Heart left ventricle (tissue), 16 donors: ENCODE data around the gene COL2A1. TPM values are rescaled to one million over a fixed set of nuclear protein-coding genes. Genes with fewer than 3 reads are reported as not detected.

Source experiments
- ATAC-seq, 4 donors: fragments of 200-7000 bp; cut with Tn5 transposase; one replicate each; pipeline ENCODE4 v1.9.1; 2020 to 2022; ENCODE audit warnings: moderate library complexity in 4 of 4, mild to moderate bottlenecking in 3 of 4, moderate number of reproducible peaks in 1 of 4
- DNase-seq, 5 donors: peaks; one replicate each; pipeline ENCODE4 v3.0.0-alpha.2; 2020
- H3K27ac ChIP-seq, 12 donors: fragments of 200-600 bp; sonication (generic) in 4 of 12; one replicate each; pipeline versions ENCODE4 v1.5.0 to v1.8.0; 2016 to 2022; ENCODE audit warnings: mild to moderate bottlenecking in 2 of 12
- H3K27me3 ChIP-seq, 9 donors: fragments of 200-600 bp; sonication (generic) in 2 of 9; one replicate each; pipeline versions ENCODE4 v1.5.1 to v1.8.0; 2016 to 2022; ENCODE audit warnings: mild to moderate bottlenecking in 3 of 9
- H3K36me3 ChIP-seq, 9 donors: fragments of 200-600 bp; sonication (generic) in 2 of 9; one replicate each; pipeline versions ENCODE4 v1.5.0 to v1.8.0; 2018 to 2022; ENCODE audit warnings: mild to moderate bottlenecking in 2 of 9
- H3K4me1 ChIP-seq, 12 donors: fragments of 200-600 bp; sonication (generic) in 4 of 12; one replicate each; pipeline versions ENCODE4 v1.5.0 to v1.8.0; 2016 to 2022; ENCODE audit warnings: mild to moderate bottlenecking in 3 of 12
- H3K4me3 ChIP-seq, 12 donors: fragments of 200-600 bp; sonication (generic) in 4 of 12; one replicate each; pipeline versions ENCODE4 v1.5.0 to v1.8.0; 2017 to 2022; ENCODE audit warnings: mild to moderate bottlenecking in 9 of 12, moderate library complexity in 4 of 12
- H3K9me3 ChIP-seq, 12 donors: fragments of 200-600 bp; sonication (generic) in 4 of 12; one replicate each; pipeline versions ENCODE4 v1.5.0 to v1.8.0; 2016 to 2022; ENCODE audit warnings: mild to moderate bottlenecking in 1 of 12
- POLR2A ChIP-seq, 2 donors: fragments of 450-650 bp; IDR thresholded peaks; one replicate each; pipeline ENCODE4 v1.6.1; 2017; ENCODE audit warnings: antibody characterized with exemption in 2 of 2, mild to moderate bottlenecking in 2 of 2, moderate library complexity in 2 of 2
- WGBS, 4 donors: extraction: QIAGEN DNeasy Blood & Tissue Kit in 2 of 4; methylation state at CpG; one replicate each; pipeline versions ENCODE4 v1.1.5 to v1.1.7; 2013 to 2018; 5-methylcytosine and 5-hydroxymethylcytosine counted together
- intact Hi-C, 10 donors: fragments of 100-400 bp; cut with DNase I; formaldehyde crosslinking; loops; one replicate each; pipeline versions ENCODE4 v1.11.1 to v1.14.2; 2022
- polyA plus RNA-seq, 2 donors: library from polyadenylated mRNA; stranded (reverse); fragments of 200-250 nt; gene quantifications; one replicate each; pipeline ENCODE4 v1.2.3, GENCODE V29; 2013
- total RNA-seq, 9 donors: library from RNA; depleted of rRNA in 2 of 9; stranded (reverse); fragments of >200 nt in 2 of 9; fragmentation: NEBNext Ultra II Directional in 3 of 9; extraction: Animal tissue kit (Norgen Biotek cat#: 25700) in 3 of 9; gene quantifications; one replicate each; pipeline versions ENCODE4 v1.1.0 to v1.2.4, GENCODE V29; 2016 to 2023
- TF ChIP-seq, protein P1 (sequence below), 12 donors: fragments of 200-600 bp; sonication (generic) in 4 of 12; IDR thresholded peaks; one replicate each; pipeline versions ENCODE4 v1.5.0 to v1.8.0; 2018 to 2022; ENCODE audit warnings: antibody characterized with exemption in 12 of 12, mild to moderate bottlenecking in 5 of 12
- donor health status: ischemic (EF 13 %, LVEDD 7.1; RV severe dilation, severe dysfunction).
- donor health status: healthy with polysubstance abuse.
- donor health status: DM: no; HTN: yes; CAD: no.
- donor health status: DM: no; HTN: no; CAD: no.
- donor health status: ischemic (EF 25% LVEDD 6.9; RV normal size, moderate dysfunction).
- donor health status: ischemic (EF 25% LVEDD 5.7; RV mildly dilated, moderate dysfunction).
- donor health status: healthy.
- donor health status: DM: yes; HTN: yes; CAD: no.
- donor health status: ischemic (EF 35%, LVEDD 5.7; RV mildly dilated, moderate dysfunction).
- donor health status: nonischemic (EF 11% LVEDD 7.7; RV severe dilation, severe dysfunction).
- donor health status: DM: yes; HTN: yes; CAD: no.
- donor health status: PGD.
- donor health status: ischemic (EF 29% LVEDD 5.4; RV normal size, mild dysfunction).
- donor health status: nonischemic (EF 23%, LVEDD 6.1; RV moderate dilation, normal function).

The COL2A1 gene
- total and polyA plus RNA-seq, 11 donors = 0.04 to 0.39 (median 0.05) TPM; not detected in 8

GRCh38 chr12:48022676-48023385, 18.6 kb upstream of the COL2A1 start:
- no peak for ATAC-seq
- H3K4me1 ChIP-seq = peaks cover 0 to 30% (median 4%) of the 10 kb centered on the region in 12 donors
- intact Hi-C loops = loop anchor here in 1 of 10 donors (10.0 kb wide), 1 partner anchor 58 kb away; the partner anchor contains the start of gene TMEM106C
- no peak for DNase-seq
- H3K4me3 ChIP-seq = no peak overlapping the region
- H3K9me3 ChIP-seq = no peaks in the 10 kb centered on the region
- no peaks in the 10 kb centered on the region for H3K36me3 ChIP-seq
- TF ChIP-seq POLR2A (IDR thresholded peaks at IDR 0.05) = no peak
- TF ChIP-seq, protein P1, sequence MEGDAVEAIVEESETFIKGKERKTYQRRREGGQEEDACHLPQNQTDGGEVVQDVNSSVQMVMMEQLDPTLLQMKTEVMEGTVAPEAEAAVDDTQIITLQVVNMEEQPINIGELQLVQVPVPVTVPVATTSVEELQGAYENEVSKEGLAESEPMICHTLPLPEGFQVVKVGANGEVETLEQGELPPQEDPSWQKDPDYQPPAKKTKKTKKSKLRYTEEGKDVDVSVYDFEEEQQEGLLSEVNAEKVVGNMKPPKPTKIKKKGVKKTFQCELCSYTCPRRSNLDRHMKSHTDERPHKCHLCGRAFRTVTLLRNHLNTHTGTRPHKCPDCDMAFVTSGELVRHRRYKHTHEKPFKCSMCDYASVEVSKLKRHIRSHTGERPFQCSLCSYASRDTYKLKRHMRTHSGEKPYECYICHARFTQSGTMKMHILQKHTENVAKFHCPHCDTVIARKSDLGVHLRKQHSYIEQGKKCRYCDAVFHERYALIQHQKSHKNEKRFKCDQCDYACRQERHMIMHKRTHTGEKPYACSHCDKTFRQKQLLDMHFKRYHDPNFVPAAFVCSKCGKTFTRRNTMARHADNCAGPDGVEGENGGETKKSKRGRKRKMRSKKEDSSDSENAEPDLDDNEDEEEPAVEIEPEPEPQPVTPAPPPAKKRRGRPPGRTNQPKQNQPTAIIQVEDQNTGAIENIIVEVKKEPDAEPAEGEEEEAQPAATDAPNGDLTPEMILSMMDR (IDR thresholded peaks at IDR 0.05) = no peak
- peak overlapping the region in 2 of 12 donors; percentile 45 to 60 for H3K27ac ChIP-seq
- H3K27me3 ChIP-seq = peaks cover 0 to 44% (median 0%) of the 10 kb centered on the region in 9 donors
- WGBS, 4 donors = 66 to 81% (median 72%) methylated on average over 7 of the region's 7 CpGs

DNA sequence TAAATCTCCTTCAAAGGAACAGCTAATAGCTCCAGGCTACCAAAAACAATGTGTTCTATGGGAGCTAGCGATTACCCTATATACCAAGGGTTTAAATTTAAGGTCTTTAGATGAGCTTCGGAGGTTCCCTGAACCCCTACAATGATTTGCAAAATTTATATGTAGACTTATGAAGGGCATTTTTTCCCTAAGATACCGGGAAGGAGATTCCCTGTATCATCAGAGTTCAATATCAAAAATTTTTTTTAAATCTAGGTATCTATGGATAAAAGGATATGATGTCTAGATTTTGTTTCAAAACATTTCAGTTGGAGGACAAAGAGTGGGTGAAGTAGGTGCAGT, 17.9 kb upstream of the COL2A1 start:
- peaks cover 0 to 50% (median 0%) of the 10 kb centered on the region in 9 donors for H3K27me3 ChIP-seq
- ATAC-seq (no peak), DNase-seq (no peak)
- H3K9me3 ChIP-seq = no peaks in the 10 kb centered on the region
- 69 to 75% (median 73%) methylated on average over 3 of the region's 3 CpGs for WGBS, 4 donors
- no peak overlapping the region for H3K27ac ChIP-seq
- no peak overlapping the region for H3K4me3 ChIP-seq
- no peaks in the 10 kb centered on the region for H3K36me3 ChIP-seq
- intact Hi-C loops = loop anchor here in 1 of 10 donors (10.0 kb wide), 1 partner anchor 57 kb away; the partner anchor contains the start of gene TMEM106C
- peaks cover 0 to 30% (median 4%) of the 10 kb centered on the region in 12 donors for H3K4me1 ChIP-seq
- TF ChIP-seq, protein P1 (IDR thresholded peaks at IDR 0.05) = no peak
- TF ChIP-seq POLR2A (IDR thresholded peaks at IDR 0.05) = no peak

- Histone ChIP-seq H3K27me3 (peaks cover 0 to 48% (median 0%) of the 10 kb centered on the region in 9 donors), H3K4me3 (no peak overlapping the region), H3K4me1 (peaks cover 0 to 30% (median 4%) of the 10 kb centered on the region in 12 donors), H3K9me3 (no peaks in the 10 kb centered on the region), H3K36me3 (no peaks in the 10 kb centered on the region), H3K27ac (no peak overlapping the region)
- DNase-seq (no peak), ATAC-seq (peak in 3 of 4 donors; percentile 26 to 58 (median 41))
- TF ChIP-seq, protein P1 (IDR thresholded peaks at IDR 0.05) = no peak
- no peak for TF ChIP-seq POLR2A (IDR thresholded peaks at IDR 0.05)
- intact Hi-C loops = loop anchor here in 1 of 10 donors (10.0 kb wide), 1 partner anchor 57 kb away; the partner anchor contains the start of gene TMEM106C
- WGBS, 4 donors = 16 to 37% (median 26%) methylated on average over 5 of the region's 5 CpGs
Measured at GRCh38 chr12:48021485-48022179, 17.4 kb upstream of the COL2A1 start.
